GM12878 (cell line): ENCODE results near the gene CTNNBL1. TPM values are rescaled to one million over a fixed set of nuclear protein-coding genes. Genes with fewer than 3 reads are reported as not detected.

ENCODE experiments used
- ATAC-seq: fragments of 200-7000 bp; cut with Tn5 transposase; 3 replicates; pipeline ENCODE4 v1.9.1; 2020; ENCODE audit warnings: mild to moderate bottlenecking, moderate library complexity
- BruUV-seq: library from RNA; stranded (reverse); fragments of 400-500 nt; replicated peaks from 2 replicates; lab custom pipeline; 2021; lab: Mats Ljungman, UMichigan
- CTCF ChIA-PET: fragments of 300-600 bp; sonication (Branson Sonifier 250); formaldehyde crosslinking; extraction: SDS; loops from one replicate; lab custom pipeline; 2021; ENCODE audit warnings: inconsistent platforms; lab: Yijun Ruan, JAX
- POLR2A ChIA-PET: fragments of 350-600 bp; formaldehyde crosslinking; extraction: SDS; loops from one replicate; lab custom pipeline; 2021; ENCODE audit warnings: inconsistent platforms; lab: Charles Lee
- RAD21 ChIA-PET: fragments of 300-600 bp; sonication (Branson Sonifier 250); formaldehyde crosslinking; loops from one replicate; lab custom pipeline; 2023; ENCODE audit warnings: antibody characterized with exemption; ENCODE audit not compliant: unreplicated experiment; lab: Charles Lee
- SMC1A ChIA-PET: fragments of 300-600 bp; sonication (Branson Sonifier 250); formaldehyde crosslinking; loops from one replicate; lab custom pipeline; 2023; ENCODE audit not compliant: unreplicated experiment, uncharacterized antibody; lab: Charles Lee
- DNase-seq: peaks from one replicate; pipeline ENCODE4 v3.0.0-alpha.2; 2011; ENCODE audit warnings: low read depth, low spot score
- FAIRE-seq: peaks from 3 replicates; lab custom pipeline; 2011; peaks lifted over from hg19 to GRCh38; lab: Jason Lieb, UNC
- H2AFZ ChIP-seq: 2 replicates; pipeline ENCODE4 v1.6.0; 2011; ENCODE audit warnings: low read depth, low read length, control low read depth; ENCODE audit not compliant: control insufficient read depth
- H3K27ac ChIP-seq: 2 replicates; pipeline ENCODE4 v1.5.1; 2011; ENCODE audit warnings: control low read depth; ENCODE audit not compliant: control insufficient read depth, insufficient read depth
- H3K27me3 ChIP-seq, 2 experiments: replicated peaks in 1 of 2; 2 replicates each; pipeline versions ENCODE4 v1.6.0 to v1.6.1; 2011; ENCODE audit warnings: low read length in 1 of 2; ENCODE audit not compliant: control insufficient read depth in 2 of 2, insufficient read depth in 2 of 2
- H3K36me3 ChIP-seq, 2 experiments: 2 replicates each; pipeline ENCODE4 v1.5.1; 2011; ENCODE audit warnings: low read length in 1 of 2; ENCODE audit not compliant: control insufficient read depth in 2 of 2, insufficient read depth in 2 of 2
- H3K4me1 ChIP-seq: 2 replicates; pipeline ENCODE4 v1.6.1; 2011; ENCODE audit warnings: mild to moderate bottlenecking, low read length, moderate library complexity, mixed read lengths; ENCODE audit not compliant: control insufficient read depth, insufficient read depth
- H3K4me2 ChIP-seq: 2 replicates; pipeline ENCODE4 v1.6.0; 2011; ENCODE audit warnings: control low read depth; ENCODE audit not compliant: control insufficient read depth, insufficient read depth
- H3K4me3 ChIP-seq: fragments of 200-600 bp; sonication (generic); 2 replicates; pipeline ENCODE4 v1.5.1; 2016
- H3K79me2 ChIP-seq: 2 replicates; pipeline ENCODE4 v1.6.0; 2011; ENCODE audit warnings: low read length; ENCODE audit not compliant: control insufficient read depth, insufficient read depth
- H3K9ac ChIP-seq: 2 replicates; pipeline ENCODE4 v1.8.0; 2011; ENCODE audit warnings: low read length, control low read depth, mixed read lengths; ENCODE audit not compliant: control insufficient read depth, insufficient read depth
- H3K9me3 ChIP-seq: replicated peaks from 3 replicates; pipeline ENCODE4 v1.5.1; 2011; ENCODE audit warnings: mild to moderate bottlenecking, low read length; ENCODE audit not compliant: control insufficient read depth, insufficient read depth
- H4K20me1 ChIP-seq: 2 replicates; pipeline ENCODE4 v1.6.0; 2011; ENCODE audit not compliant: control insufficient read depth, insufficient read depth
- NR2C1 ChIP-seq: fragments of 450-650 bp; IDR thresholded peaks from 2 replicates; pipeline ENCODE4 v1.6.1; 2017; ENCODE audit warnings: antibody characterized with exemption, mild to moderate bottlenecking, moderate library complexity
- ZBTB40 ChIP-seq: fragments of 450-650 bp; IDR thresholded peaks from 2 replicates; pipeline ENCODE4 v1.6.1; 2016; ENCODE audit warnings: mild to moderate bottlenecking, moderate library complexity, borderline replicate concordance
- WGBS: methylation state at CpG from one replicate; pipeline ENCODE4 v1.1.6; 2016; ENCODE audit warnings: low lambda C conversion rate; ENCODE audit not compliant: insufficient replicate concordance, insufficient coverage; ENCODE audit errors: missing lambda C conversion rate; 5-methylcytosine and 5-hydroxymethylcytosine counted together
- in situ Hi-C: fragments of 300-500 bp; cut with MboI; formaldehyde crosslinking; loops from 9 replicates; pipeline ENCODE4 v1.14.3; 2018; ENCODE audit warnings: mixed read lengths
- intact Hi-C: fragments of 100-400 bp; cut with micrococcal nuclease; formaldehyde crosslinking; loops from one replicate; pipeline ENCODE4 v1.14.2; 2022; ENCODE audit not compliant: unreplicated experiment
- polyA plus RNA-seq, 11 experiments: library from polyadenylated mRNA; depleted of rRNA in 4 of 11; unstranded in 6 of 11; stranded (reverse) in 5 of 11; fragments of >200 nt; fragmentation: Nextera tagmentation in 4 of 11; fragmentation: Illumina TruSeq in 1 of 11; extraction: Ambion mirVana in 4 of 11; extraction: Trizol in 1 of 11; gene quantifications; 1 replicate in 1 of 11; 2 replicates in 10 of 11; pipeline versions ENCODE4 v1.2.1 to v1.2.3, GENCODE V29; 2011 to 2016; ENCODE audit warnings: inconsistent platforms in 2 of 11, missing spikeins in 2 of 11, low read depth in 1 of 11
- total RNA-seq, 4 experiments: library from RNA; depleted of rRNA in 3 of 4; stranded (reverse); fragments of >200 nt in 3 of 4; fragmentation: Illumina TruSeq in 1 of 4; extraction: Trizol in 1 of 4; gene quantifications; 2 replicates each; pipeline versions ENCODE4 v1.2.1 to v1.2.3, GENCODE V29; 2013 to 2021

Gene CTNNBL1
- total and polyA plus RNA-seq, 10 of the 15 experiments (the other 5 are each of a cell fraction or from before 2014, with no cell fraction given), result 43.1 to 102 (median 67.8) TPM

DNA sequence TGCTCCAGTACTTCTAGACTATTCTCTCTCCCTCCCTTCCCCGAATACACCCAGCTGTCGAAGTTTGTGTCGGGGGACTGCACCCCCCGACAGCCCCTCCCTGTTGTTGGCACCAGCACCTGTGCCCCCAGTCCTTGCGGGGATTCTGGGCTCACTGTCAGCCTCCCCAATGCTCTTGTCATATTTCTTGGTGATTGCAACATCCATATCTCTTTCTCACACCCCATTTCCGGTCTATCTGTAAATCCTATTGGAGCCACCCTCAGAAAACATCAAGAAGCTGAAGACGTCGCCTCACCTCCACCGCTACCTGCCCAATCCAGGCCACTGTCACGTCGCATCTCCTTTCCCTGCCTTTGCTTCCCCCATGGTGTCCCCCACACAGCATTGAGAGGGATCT is 176.5 kb downstream of the CTNNBL1 start (continued):
- no peak for TF ChIP-seq ZBTB40

GRCh38 chr20:37871751-37872150 is 177.9 kb downstream of the CTNNBL1 start:
- 94% methylated on average over 13 of the region's 13 CpGs for WGBS
- BruUV-seq, result no TSS peak
- FAIRE-seq, result no peak
- no peak overlapping the region for H3K4me3 ChIP-seq
- H3K79me2 ChIP-seq, result no peaks in the 10 kb centered on the region
- CTCF ChIA-PET, result no interaction called here
- no peaks in the 10 kb centered on the region for H3K27me3 ChIP-seq
- H4K20me1 ChIP-seq, result no peaks in the 10 kb centered on the region
- DNase-seq, result no peak
- H3K36me3 ChIP-seq, result peaks cover 3 to 10% of the 10 kb centered on the region in 2 experiments; a peak in 3 of 4 replicates
- SMC1A ChIA-PET, result no interaction called here
- no peak for TF ChIP-seq NR2C1
- TF ChIP-seq, all 136 proteins: peak for 0
- Histone ChIP-seq H3K4me2 (no peak overlapping the region), H3K27ac (no peak overlapping the region), H3K4me1 (no peaks in the 10 kb centered on the region), H3K9me3 (no peaks in the 10 kb centered on the region), H2AFZ (no peak overlapping the region), H3K9ac (no peak overlapping the region)
- intact Hi-C loops, result no loop called here
- ChIA-PET RAD21 (no interaction called here), POLR2A (no interaction called here)
- in situ Hi-C loops, result no loop called here
- no peak for ATAC-seq
